GM21717 (cell line): Measurements from ENCODE around the gene OR2A12.
A peak's percentile ranks its signal among the peaks of the same experiment; 100 is the strongest.
"Not testable (repeated sequence)": the region's sequence is repeated elsewhere in the genome, so short reads cannot be mapped to it uniquely, and the experiment has no call there.

ENCODE experiments used
- ATAC-seq: cut with Tn5 transposase; IDR thresholded peaks from one replicate; pipeline ENCODE4 v1.9.1; 2021; ENCODE audit warnings: mild to moderate bottlenecking, moderate library complexity; ENCODE audit not compliant: unreplicated experiment

OR2A12 gene

DNA sequence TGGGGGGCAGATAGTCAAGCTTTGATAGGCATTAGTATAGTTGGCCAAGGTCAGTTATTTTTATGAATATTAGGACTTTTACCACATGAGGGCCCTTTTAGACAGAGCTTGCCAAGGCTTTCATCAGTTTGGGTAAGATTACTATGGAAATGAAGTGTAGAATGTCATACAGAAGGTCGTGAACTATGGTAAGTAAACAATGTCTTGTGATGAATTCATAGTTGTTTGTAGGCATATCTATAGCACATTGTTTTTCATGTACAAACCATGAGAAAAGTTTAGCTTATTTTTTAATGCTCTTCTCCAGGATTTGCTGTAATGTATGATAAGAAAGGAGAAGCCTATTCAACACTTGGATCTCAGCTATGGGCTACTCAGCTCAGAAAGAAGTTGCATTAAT is 27.6 kb downstream of the OR2A12 start:
- ATAC-seq: no peak

DNA sequence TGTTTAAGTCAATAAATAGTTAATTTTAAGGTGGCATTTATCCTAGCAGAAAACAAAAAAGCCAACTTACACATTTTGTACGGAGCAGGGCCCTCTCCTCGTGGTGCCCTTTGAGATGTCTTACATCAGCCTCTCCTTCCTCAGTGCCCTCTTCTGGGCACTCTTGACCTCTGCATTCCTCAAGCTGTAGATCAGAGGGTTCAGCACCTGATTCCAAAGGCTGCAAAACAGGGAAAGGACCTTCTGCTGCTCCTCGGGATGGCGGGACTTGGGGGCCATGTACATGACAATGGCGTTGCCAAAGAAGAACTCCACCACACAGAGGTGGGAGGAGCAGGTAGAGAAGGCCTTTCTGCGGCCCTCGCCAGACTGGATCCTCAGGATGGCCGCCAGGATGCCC is 32.3 kb downstream of the OR2A12 start:
- no peak for ATAC-seq

DNA sequence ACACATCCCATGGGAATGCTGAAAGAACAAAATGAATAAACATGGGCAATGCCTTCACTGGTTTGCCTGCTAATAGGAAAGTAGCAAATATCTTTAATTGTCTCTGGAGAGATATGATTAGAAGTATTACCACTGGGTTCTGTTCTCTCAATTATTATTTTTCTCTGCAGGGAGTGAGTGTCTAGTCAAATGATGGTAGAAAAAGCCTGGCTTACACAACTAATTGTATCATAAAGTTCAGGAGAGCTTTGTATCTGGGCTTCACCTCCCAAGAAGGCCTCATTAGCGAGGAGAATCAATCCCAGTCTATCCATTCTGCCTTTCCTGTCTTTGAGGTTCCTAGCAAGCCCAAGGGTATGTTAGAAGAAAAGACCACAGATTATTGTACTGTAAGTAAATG is 36.8 kb downstream of the OR2A12 start, which contains the start of gene OR2A14:
OR2A14 (plus strand) TSS at position 301 of the 400 bp plus-strand sequence. CDS start 5,937 bp downstream, outside the sequence.
- no peak for ATAC-seq

DNA sequence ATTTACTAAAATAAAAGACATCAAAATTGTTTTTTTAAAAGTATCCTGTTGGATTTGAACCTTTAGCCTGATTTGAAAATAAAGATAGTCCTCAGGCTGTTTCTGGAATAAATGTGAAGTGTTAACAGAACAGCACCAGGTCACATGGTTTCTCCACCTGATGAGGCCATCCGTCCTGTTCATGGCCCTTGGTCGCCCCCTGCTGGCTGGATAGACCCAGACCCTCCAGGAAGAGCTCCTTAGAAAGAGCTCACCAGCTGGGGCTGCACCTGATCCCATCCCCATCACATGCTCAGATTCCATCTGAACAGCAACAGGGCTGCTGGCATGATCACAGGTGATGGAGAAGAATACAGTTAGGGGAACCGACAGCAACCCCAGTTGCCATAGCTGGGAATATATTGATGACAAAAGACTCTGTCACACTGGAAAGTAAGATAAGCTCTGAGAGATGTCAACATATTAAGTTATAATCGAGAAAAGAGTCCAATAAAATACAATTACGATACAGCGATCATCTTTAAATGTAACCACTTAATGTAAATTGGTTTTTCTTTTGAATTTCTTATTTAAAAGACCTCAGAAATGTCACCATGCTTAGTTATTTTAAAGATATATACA is 41.7 kb downstream of the OR2A12 start:
- ATAC-seq: peak; percentile 100

DNA sequence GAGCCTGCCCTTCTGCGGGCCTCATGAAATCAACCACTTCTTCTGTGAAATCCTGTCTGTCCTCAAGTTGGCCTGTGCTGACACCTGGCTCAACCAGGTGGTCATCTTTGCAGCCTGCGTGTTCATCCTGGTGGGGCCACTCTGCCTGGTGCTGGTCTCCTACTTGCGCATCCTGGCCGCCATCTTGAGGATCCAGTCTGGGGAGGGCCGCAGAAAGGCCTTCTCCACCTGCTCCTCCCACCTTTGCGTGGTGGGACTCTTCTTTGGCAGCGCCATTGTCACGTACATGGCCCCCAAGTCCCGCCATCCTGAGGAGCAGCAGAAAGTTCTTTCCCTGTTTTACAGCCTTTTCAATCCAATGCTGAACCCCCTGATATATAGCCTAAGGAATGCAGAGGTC is 43.5 kb downstream of the OR2A12 start:
- not testable (repeated sequence) for ATAC-seq

DNA sequence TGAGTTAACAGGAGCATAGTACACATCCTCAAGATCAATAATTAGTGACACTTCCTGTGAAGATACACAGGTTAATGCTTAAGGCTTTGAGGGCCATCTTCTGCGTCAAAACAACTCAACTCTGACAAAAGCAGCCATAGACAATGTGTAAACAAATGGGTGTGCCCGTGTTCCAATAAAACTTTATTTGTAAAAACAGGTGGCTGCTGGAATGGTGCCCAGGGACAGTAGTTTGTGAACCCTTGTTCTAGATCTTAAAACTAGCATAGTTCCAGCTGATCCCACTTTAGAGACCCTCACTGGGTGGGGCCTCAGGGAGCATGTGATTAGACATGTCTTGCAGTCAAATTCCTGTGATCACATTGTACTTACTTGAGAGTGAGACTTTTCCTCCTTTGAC is 44.7 kb downstream of the OR2A12 start:
- no peak for ATAC-seq

DNA sequence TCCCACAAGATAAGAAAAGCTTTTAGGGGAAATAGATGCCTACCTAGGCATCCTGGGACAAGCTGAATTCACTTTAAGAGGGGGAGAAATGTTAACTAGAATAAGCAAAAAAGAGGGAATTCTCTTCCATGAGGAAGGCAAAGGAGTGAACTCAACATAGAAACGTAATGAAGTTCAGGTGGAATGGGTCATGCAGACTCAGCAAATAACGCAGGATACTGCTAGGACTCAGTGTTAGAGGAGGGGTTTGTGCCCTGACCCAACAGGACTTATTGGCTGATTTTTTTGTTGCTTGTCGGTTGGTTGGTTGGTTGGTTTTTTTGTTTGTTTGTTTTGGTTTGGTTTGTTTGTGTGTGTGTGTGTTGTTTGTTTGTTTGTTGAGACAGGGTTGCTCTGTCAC is 46.2 kb downstream of the OR2A12 start:
- ATAC-seq: no peak

DNA sequence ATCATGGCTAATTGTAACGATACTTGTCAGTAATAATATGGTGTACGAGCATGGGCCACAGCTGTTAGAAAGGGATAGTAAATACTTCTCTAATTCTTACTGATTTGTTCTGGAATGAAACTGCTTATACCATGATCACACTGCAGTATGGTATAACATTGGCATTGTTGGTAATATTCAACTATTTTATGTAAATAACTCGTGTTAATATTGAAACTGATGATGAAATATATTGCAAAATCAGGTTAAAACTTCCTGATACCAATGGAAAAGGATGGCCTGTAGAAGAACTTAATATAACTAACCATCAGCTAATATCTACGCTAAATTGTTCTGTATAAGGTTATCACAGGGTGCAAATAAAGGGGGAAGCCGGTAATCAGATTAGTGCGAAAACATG is 47.2 kb downstream of the OR2A12 start:
- no peak for ATAC-seq

DNA sequence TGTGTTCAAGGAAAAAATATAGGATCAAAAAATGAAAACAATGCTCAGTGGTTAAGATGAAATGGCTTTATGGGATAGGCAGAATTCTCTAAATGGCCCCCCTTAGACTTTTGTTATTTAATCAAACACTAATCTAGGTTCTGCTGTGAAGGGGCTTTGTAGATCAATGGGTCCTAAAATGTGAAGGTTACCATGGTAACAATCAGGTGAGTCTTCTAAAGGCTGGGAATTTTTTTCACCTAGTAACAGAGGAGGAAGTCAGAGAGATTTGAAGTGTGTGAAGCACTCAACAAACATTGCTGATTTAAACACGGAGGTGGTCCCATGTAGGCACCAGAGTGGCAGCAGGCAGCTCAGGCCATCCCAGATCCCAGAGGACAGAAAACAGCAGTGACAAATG is 48.0 kb downstream of the OR2A12 start:
- ATAC-seq: no peak

DNA sequence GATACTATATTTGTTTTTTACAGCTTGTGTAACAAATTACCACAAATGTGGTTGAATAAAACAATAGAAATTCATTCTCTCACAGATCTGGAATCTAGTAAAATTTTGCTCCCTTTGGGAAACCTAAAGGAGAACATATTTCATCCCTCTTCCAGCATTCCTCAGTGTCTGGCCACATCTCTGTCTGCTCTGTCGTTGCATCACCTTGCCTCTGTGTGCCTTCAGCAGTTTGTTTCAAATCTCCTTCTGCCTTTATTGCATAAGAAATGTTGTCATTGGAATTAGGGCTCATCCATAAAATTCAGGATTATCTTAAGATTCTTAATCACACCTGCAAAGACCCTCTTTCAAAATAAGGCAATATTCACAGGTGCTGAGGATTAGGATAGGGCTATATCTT is 51.4 kb downstream of the OR2A12 start:
- ATAC-seq: no peak

DNA sequence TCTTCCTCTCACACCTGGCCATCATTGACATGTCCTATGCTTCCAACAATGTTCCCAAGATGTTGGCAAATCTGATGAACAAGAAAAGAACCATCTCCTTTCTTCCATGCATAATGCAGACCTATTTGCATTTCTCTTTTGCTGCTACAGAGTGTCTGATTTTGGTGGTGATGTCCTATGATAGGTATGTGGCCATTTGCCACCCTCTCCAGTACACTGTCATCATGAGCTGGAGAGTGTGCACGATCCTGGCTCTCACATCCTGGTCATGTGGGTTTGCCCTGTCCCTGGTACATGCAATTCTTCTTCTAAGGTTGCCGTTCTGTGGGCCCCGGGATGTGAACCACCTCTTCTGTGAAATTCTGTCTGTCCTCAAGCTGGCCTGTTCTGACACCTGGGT is 56.1 kb downstream of the OR2A12 start:
- no peak for ATAC-seq

DNA sequence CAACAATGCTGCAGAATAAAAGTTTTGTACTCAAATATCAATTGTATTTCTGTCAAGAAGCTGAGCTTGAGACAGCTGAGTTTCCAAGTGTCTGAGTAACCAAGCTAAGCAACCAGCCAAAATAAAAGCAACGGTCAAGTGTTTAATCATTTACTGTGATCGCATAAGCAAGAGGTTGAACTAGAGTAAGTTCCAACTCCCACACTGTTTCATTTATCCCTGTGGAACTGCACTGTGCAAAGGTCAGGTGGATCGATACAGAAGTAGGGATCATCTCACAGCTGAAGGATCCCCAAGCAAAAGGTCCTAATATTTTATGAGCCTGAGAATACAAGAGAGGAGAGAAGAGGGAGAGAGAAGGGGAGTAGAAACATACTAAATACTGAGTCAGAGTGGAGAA is 58.3 kb downstream of the OR2A12 start:
- ATAC-seq: no peak

DNA sequence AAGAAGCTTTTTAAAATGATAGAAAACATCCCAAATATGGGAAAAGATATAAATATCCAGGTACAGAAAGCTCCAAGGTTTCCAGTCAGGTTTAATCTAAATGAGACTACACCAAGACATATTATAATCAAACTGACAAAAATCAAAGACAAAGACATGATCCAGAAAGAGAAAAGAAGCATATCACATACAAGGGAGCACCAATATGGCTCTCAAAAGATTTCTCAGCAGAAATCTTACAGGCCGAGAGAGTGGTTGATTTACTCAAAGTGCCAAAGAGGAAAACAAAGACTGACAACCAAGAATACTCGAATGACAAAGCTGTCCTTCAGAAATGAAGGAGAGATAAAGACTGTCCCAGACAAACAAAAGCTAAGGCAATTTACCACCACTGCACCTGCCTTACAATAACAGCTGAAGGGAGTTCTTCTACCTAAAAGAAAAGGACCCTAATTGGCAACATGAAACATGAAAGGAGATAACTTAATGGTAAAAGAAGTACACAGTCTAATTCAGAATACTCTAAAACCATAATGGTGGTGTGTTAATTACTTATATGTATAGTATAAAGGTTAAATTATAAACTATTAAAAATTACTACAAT is 62.2 kb downstream of the OR2A12 start:
- no peak for ATAC-seq
